PC-9 (cell line): ENCODE measurements around the gene ARHGAP10. TPM values are rescaled to one million over a fixed set of nuclear protein-coding genes. Genes with fewer than 3 reads are reported as not detected.

ENCODE experiments used
- BruUV-seq: library from RNA; stranded (reverse); fragments of 400-500 nt; replicated peaks from 2 replicates; lab custom pipeline; 2021; lab: Mats Ljungman, UMichigan
- CTCF ChIA-PET: fragments of 300-600 bp; sonication (Branson Sonifier 250); formaldehyde crosslinking; loops from one replicate; lab custom pipeline; 2022; ENCODE audit warnings: antibody characterized with exemption; lab: Charles Lee
- POLR2A ChIA-PET: fragments of 300-600 bp; sonication (Branson Sonifier 250); formaldehyde crosslinking; loops from one replicate; lab custom pipeline; 2022; ENCODE audit warnings: antibody characterized with exemption; ENCODE audit not compliant: unreplicated experiment; lab: Charles Lee
- DNase-seq, 2 experiments: peaks; one replicate each; pipeline versions ENCODE4 v3.0.0 to v3.0.0-alpha.2; 2015 to 2022; ENCODE audit warnings: mixed read lengths in 1 of 2
- H2AFZ ChIP-seq: fragments of 200-600 bp; sonication (generic); 2 replicates; pipeline ENCODE4 v1.8.1; 2017; ENCODE audit warnings: antibody characterized with exemption
- H3F3A ChIP-seq: fragments of 200-600 bp; sonication (generic); 2 replicates; pipeline ENCODE4 v1.8.1; 2017; ENCODE audit warnings: antibody characterized with exemption, mild to moderate bottlenecking, low read depth; ENCODE audit not compliant: insufficient read depth
- H3K27ac ChIP-seq: fragments of 200-600 bp; sonication (generic); 2 replicates; pipeline ENCODE4 v1.6.1; 2016; ENCODE audit warnings: mixed run types
- H3K27me3 ChIP-seq: fragments of 200-600 bp; sonication (generic); 2 replicates; pipeline ENCODE4 v1.6.1; 2016; ENCODE audit warnings: low read depth, mixed run types; ENCODE audit not compliant: insufficient read depth
- H3K36me3 ChIP-seq: fragments of 200-600 bp; sonication (generic); 2 replicates; pipeline ENCODE4 v1.6.1; 2016; ENCODE audit warnings: low read depth, mixed run types
- H3K4me1 ChIP-seq: fragments of 200-600 bp; sonication (generic); replicated peaks from 2 replicates; pipeline ENCODE4 v1.6.1; 2016; ENCODE audit warnings: mixed run types; ENCODE audit not compliant: insufficient read depth
- H3K4me2 ChIP-seq: fragments of 200-600 bp; sonication (generic); 2 replicates; pipeline ENCODE4 v1.6.1; 2017; ENCODE audit warnings: mixed run types
- H3K4me3 ChIP-seq: fragments of 200-600 bp; sonication (generic); 2 replicates; pipeline ENCODE4 v1.6.1; 2016; ENCODE audit warnings: mixed run types
- H3K79me2 ChIP-seq: fragments of 200-600 bp; sonication (generic); 2 replicates; pipeline ENCODE4 v1.6.1; 2017; ENCODE audit warnings: low read depth, mixed run types
- H3K9me2 ChIP-seq: fragments of 200-600 bp; sonication (generic); 2 replicates; pipeline ENCODE4 v1.8.1; 2017; ENCODE audit warnings: mild to moderate bottlenecking; ENCODE audit not compliant: insufficient read depth
- H3K9me3 ChIP-seq: fragments of 200-600 bp; sonication (generic); 2 replicates; pipeline ENCODE4 v1.8.1; 2016; ENCODE audit warnings: low read depth; ENCODE audit not compliant: insufficient read depth
- H4K20me1 ChIP-seq: fragments of 200-600 bp; sonication (generic); 2 replicates; pipeline ENCODE4 v1.8.1; 2017; ENCODE audit not compliant: insufficient read depth
- EZH2 ChIP-seq: fragments of 200-600 bp; sonication (generic); IDR thresholded peaks from 2 replicates; pipeline ENCODE4 v1.8.0; 2017; ENCODE audit warnings: antibody characterized with exemption, low read depth
- intact Hi-C: fragments of 100-400 bp; cut with micrococcal nuclease; formaldehyde crosslinking; loops from one replicate; pipeline ENCODE4 v1.10.0; 2022; ENCODE audit not compliant: unreplicated experiment
- total RNA-seq: library from RNA; stranded (reverse); gene quantifications from 2 replicates; pipeline ENCODE4 v1.2.3, GENCODE V29; 2021
- TF ChIP-seq, protein P1 (sequence below): fragments of 200-600 bp; sonication (generic); conservative IDR thresholded peaks from 2 replicates; pipeline ENCODE4 v1.6.1; 2017; ENCODE audit warnings: mixed run types, antibody characterized with exemption, mild to moderate bottlenecking, moderate library complexity

Gene ARHGAP10
- total RNA-seq, 1 experiment from 2014 or later, result 27.5 TPM

DNA sequence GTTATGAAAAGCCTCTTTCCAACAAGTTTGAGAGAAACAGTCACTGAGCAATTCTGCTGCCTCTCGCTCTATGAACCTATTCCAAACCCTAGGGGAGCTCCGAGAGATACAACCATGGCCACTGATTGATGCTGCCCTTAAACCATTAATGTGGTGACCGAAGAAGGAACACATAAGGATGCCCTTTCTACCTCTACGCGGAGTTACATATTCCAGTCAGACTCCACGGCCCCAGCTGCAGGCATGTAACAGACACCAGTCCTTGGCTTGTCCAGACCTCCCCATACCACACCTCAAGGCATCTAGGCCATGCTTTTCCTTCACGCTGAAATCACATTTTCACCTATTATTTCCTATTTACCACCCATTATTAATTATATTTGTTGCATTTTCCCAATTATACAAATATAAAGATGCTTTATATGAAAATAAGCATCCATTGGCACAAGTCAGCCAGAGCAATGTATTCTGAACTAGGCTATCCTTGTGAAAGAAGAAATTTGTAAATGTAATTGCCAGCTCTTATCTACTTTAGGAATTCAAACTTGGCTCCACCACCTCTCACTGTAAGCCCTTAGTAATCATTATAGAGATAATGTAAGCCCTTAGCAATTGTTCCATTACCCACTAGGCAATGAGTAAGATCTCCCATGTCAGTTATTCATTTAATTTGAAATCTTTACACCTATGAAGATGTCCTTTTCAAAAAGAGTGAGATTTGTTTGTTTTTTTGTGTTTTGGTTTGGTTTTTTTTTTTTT is 371.9 kb downstream of the ARHGAP10 start:
- CTCF ChIA-PET, result no interaction called here
- Histone ChIP-seq H4K20me1 (no peaks in the 10 kb centered on the region), H3K9me3 (no peaks in the 10 kb centered on the region), H3K27ac (no peak overlapping the region), H3K4me2 (no peak overlapping the region), H3K4me3 (no peak overlapping the region), H3K9me2 (no peaks in the 10 kb centered on the region), H3K79me2 (no peaks in the 10 kb centered on the region), H3K36me3 (no peaks in the 10 kb centered on the region), H3K27me3 (no peaks in the 10 kb centered on the region), H3K4me1 (no peaks in the 10 kb centered on the region), H3F3A (no peaks in the 10 kb centered on the region), H2AFZ (no peak overlapping the region)
- no peak for DNase-seq
- no peak for TF ChIP-seq EZH2
- TF ChIP-seq, protein P1, sequence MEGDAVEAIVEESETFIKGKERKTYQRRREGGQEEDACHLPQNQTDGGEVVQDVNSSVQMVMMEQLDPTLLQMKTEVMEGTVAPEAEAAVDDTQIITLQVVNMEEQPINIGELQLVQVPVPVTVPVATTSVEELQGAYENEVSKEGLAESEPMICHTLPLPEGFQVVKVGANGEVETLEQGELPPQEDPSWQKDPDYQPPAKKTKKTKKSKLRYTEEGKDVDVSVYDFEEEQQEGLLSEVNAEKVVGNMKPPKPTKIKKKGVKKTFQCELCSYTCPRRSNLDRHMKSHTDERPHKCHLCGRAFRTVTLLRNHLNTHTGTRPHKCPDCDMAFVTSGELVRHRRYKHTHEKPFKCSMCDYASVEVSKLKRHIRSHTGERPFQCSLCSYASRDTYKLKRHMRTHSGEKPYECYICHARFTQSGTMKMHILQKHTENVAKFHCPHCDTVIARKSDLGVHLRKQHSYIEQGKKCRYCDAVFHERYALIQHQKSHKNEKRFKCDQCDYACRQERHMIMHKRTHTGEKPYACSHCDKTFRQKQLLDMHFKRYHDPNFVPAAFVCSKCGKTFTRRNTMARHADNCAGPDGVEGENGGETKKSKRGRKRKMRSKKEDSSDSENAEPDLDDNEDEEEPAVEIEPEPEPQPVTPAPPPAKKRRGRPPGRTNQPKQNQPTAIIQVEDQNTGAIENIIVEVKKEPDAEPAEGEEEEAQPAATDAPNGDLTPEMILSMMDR, result no peak
- intact Hi-C loops, result no loop called here
- no TSS peak for BruUV-seq
- POLR2A ChIA-PET, result no interaction called here

DNA sequence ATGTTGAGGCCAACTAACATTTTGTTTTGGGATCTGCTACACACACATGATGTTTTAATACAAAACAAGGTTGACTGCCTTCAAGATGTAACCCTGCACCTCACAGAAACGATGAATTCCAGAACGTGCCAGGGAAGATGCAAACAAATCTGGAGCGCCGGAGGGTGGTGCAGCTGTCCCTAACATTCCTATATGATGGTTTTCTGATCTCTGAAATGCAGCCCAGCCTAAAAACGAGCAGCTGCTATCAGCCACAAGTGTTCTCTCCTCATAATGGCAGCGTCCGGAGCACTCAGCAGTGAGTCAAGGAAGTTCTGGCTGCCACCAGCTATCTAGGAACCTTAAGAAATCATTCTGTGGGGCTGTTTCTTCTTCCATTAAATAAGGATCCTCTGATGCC is 376.9 kb downstream of the ARHGAP10 start:
- Histone ChIP-seq H3K27ac (no peak overlapping the region), H3K9me3 (no peaks in the 10 kb centered on the region), H3K36me3 (no peaks in the 10 kb centered on the region), H3K4me1 (no peaks in the 10 kb centered on the region), H3K4me3 (no peak overlapping the region), H4K20me1 (no peaks in the 10 kb centered on the region), H3K27me3 (no peaks in the 10 kb centered on the region), H3K4me2 (no peak overlapping the region), H2AFZ (no peak overlapping the region), H3F3A (no peaks in the 10 kb centered on the region), H3K79me2 (no peaks in the 10 kb centered on the region), H3K9me2 (no peaks in the 10 kb centered on the region)
- CTCF ChIA-PET, result interaction anchor here (0.5 kb wide), 1 partner anchor 187 kb away, joined by 5 read pairs; no protein-coding TSS in a partner anchor
- DNase-seq, result no peak
- TF ChIP-seq EZH2, result no peak
- TF ChIP-seq, protein P1, result no peak
- intact Hi-C loops, result no loop called here
- POLR2A ChIA-PET, result no interaction called here
- no TSS peak for BruUV-seq

DNA sequence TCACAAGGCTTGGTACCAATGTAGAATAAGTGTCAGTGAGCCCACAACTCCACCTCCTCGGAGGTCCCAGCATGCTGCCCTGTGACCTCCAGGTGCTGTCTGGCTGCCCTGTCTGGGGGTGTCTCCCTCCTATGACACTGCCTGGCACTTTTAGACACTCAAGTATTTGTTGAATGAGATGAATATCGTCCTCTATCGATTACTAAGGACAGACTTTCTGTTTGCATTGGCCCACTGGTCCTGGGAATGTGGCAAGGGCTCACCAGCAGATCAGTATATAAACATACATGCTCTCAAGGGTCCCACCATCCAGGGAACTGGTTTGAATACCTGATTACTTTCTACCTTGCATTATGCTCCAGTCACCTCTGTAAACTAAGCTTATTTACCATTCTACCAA is 377.3 kb downstream of the ARHGAP10 start:
- no peaks in the 10 kb centered on the region for H3K79me2 ChIP-seq

More for the DNA sequence above, 377.3 kb downstream of the ARHGAP10 start:
- POLR2A ChIA-PET, result no interaction called here
- H3K27me3 ChIP-seq, result no peaks in the 10 kb centered on the region
- no TSS peak for BruUV-seq
- H3K4me3 ChIP-seq, result no peak overlapping the region
- no peak for TF ChIP-seq EZH2
- TF ChIP-seq, protein P1, result no peak
- intact Hi-C loops, result no loop called here
- no peaks in the 10 kb centered on the region for H3F3A ChIP-seq
- no peak for DNase-seq
- H4K20me1 ChIP-seq, result no peaks in the 10 kb centered on the region
- H3K9me3 ChIP-seq, result no peaks in the 10 kb centered on the region
- no peak overlapping the region for H2AFZ ChIP-seq
- CTCF ChIA-PET, result interaction anchor here (0.5 kb wide), 1 partner anchor 186 kb away, joined by 5 read pairs; no protein-coding TSS in a partner anchor
- H3K4me1 ChIP-seq, result no peaks in the 10 kb centered on the region
- no peak overlapping the region for H3K4me2 ChIP-seq
- no peak overlapping the region for H3K27ac ChIP-seq
- no peaks in the 10 kb centered on the region for H3K9me2 ChIP-seq
- no peaks in the 10 kb centered on the region for H3K36me3 ChIP-seq
